Measurements from ENCODE around the gene EXOC6.

DNA sequence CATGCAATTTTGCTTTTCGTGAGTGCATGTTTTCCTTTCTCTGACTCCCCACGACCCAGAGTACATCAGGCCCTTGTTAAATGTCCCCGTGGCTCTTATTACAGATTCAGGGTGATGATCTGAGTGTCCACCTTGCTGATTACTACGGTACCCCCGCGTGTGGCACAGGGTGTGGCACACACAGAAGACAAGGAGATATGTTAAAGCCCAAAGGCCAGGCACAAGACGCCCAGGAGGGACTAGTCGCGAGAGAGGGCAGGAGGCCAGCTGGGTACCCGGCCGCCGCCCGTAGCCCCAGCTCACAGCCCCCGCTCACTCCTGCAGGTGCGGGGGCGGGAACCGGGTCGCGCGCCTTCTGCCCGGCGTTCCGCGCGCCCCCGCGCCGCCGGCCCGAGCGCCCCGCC, 281 bp upstream of the EXOC6 start:
- TF ChIP-seq, protein P1, sequence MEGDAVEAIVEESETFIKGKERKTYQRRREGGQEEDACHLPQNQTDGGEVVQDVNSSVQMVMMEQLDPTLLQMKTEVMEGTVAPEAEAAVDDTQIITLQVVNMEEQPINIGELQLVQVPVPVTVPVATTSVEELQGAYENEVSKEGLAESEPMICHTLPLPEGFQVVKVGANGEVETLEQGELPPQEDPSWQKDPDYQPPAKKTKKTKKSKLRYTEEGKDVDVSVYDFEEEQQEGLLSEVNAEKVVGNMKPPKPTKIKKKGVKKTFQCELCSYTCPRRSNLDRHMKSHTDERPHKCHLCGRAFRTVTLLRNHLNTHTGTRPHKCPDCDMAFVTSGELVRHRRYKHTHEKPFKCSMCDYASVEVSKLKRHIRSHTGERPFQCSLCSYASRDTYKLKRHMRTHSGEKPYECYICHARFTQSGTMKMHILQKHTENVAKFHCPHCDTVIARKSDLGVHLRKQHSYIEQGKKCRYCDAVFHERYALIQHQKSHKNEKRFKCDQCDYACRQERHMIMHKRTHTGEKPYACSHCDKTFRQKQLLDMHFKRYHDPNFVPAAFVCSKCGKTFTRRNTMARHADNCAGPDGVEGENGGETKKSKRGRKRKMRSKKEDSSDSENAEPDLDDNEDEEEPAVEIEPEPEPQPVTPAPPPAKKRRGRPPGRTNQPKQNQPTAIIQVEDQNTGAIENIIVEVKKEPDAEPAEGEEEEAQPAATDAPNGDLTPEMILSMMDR (IDR thresholded peaks at IDR 0.05 in 2 of 3, conservative IDR thresholded peaks at IDR 0.05 in 1 of 3; ENCODE audit: control insufficient read depth in 2 of 3, extremely low read depth in 1 of 3, insufficient read depth in 1 of 3, low read depth in 3 of 3, low read length in 3 of 3): no peak
- TF ChIP-seq PAX8 (IDR thresholded peaks at IDR 0.05) (no peak), YY1 (IDR thresholded peaks at IDR 0.05; ENCODE audit: low read depth, low read length) (no peak), SMC3 (IDR thresholded peaks at IDR 0.05; ENCODE audit: borderline replicate concordance, low read length) (no peak), EP300 (IDR thresholded peaks at IDR 0.05; ENCODE audit: borderline replicate concordance in 1 of 2, control insufficient read depth in 1 of 2, low read depth in 2 of 2, low read length in 2 of 2) (no peak), RAD21 (IDR thresholded peaks at IDR 0.05; ENCODE audit: insufficient read depth, low read depth, low read length) (no peak), RB1 (IDR thresholded peaks at IDR 0.05; ENCODE audit: borderline replicate concordance) (no peak)
- TF ChIP-seq, protein P2, sequence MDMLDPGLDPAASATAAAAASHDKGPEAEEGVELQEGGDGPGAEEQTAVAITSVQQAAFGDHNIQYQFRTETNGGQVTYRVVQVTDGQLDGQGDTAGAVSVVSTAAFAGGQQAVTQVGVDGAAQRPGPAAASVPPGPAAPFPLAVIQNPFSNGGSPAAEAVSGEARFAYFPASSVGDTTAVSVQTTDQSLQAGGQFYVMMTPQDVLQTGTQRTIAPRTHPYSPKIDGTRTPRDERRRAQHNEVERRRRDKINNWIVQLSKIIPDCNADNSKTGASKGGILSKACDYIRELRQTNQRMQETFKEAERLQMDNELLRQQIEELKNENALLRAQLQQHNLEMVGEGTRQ (IDR thresholded peaks at IDR 0.05; ENCODE audit: borderline replicate concordance, low read depth, low read length): no peak
- TF ChIP-seq, protein P3, sequence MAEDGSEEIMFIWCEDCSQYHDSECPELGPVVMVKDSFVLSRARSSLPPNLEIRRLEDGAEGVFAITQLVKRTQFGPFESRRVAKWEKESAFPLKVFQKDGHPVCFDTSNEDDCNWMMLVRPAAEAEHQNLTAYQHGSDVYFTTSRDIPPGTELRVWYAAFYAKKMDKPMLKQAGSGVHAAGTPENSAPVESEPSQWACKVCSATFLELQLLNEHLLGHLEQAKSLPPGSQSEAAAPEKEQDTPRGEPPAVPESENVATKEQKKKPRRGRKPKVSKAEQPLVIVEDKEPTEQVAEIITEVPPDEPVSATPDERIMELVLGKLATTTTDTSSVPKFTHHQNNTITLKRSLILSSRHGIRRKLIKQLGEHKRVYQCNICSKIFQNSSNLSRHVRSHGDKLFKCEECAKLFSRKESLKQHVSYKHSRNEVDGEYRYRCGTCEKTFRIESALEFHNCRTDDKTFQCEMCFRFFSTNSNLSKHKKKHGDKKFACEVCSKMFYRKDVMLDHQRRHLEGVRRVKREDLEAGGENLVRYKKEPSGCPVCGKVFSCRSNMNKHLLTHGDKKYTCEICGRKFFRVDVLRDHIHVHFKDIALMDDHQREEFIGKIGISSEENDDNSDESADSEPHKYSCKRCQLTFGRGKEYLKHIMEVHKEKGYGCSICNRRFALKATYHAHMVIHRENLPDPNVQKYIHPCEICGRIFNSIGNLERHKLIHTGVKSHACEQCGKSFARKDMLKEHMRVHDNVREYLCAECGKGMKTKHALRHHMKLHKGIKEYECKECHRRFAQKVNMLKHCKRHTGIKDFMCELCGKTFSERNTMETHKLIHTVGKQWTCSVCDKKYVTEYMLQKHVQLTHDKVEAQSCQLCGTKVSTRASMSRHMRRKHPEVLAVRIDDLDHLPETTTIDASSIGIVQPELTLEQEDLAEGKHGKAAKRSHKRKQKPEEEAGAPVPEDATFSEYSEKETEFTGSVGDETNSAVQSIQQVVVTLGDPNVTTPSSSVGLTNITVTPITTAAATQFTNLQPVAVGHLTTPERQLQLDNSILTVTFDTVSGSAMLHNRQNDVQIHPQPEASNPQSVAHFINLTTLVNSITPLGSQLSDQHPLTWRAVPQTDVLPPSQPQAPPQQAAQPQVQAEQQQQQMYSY (CRISPR knock-in tag; IDR thresholded peaks at IDR 0.05): no peak
